Mucosa of descending colon (tissue), 3 donors: ENCODE results near the gene OSCP1. TPM values are rescaled to one million over a fixed set of nuclear protein-coding genes. Genes with fewer than 3 reads are reported as not detected.

ENCODE experiments used
- ATAC-seq: fragments of 200-7000 bp; cut with Tn5 transposase; one replicate; pipeline ENCODE4 v1.9.1; 2020; ENCODE audit warnings: mild to moderate bottlenecking, moderate library complexity
- DNase-seq, 3 donors: peaks; one replicate each; pipeline ENCODE4 v3.0.0-alpha.2; 2020
- H3K36me3 ChIP-seq: fragments of 200-600 bp; one replicate; pipeline ENCODE4 v1.8.0; 2021; ENCODE audit warnings: low read depth, mild to moderate bottlenecking
- H3K4me1 ChIP-seq: fragments of 200-600 bp; one replicate; pipeline ENCODE4 v1.8.0; 2021; ENCODE audit warnings: low read depth, mild to moderate bottlenecking
- H3K4me3 ChIP-seq: fragments of 200-600 bp; one replicate; pipeline ENCODE4 v1.8.0; 2021; ENCODE audit warnings: mild to moderate bottlenecking
- H3K9me3 ChIP-seq: fragments of 200-600 bp; one replicate; pipeline ENCODE4 v1.8.0; 2021; ENCODE audit warnings: mild to moderate bottlenecking
- CTCF ChIP-seq: fragments of 200-600 bp; IDR thresholded peaks from one replicate; pipeline ENCODE4 v1.8.0; 2022; ENCODE audit warnings: antibody characterized with exemption, mild to moderate bottlenecking
- intact Hi-C, 2 donors: fragments of 100-400 bp; cut with DNase I in 1 of 2; cut with micrococcal nuclease in 1 of 2; formaldehyde crosslinking; loops; one replicate each; pipeline versions ENCODE4 v1.11.0 to v1.11.1; 2022; cut with DNase I, micrococcal nuclease
- total RNA-seq, 3 donors: library from RNA; stranded (reverse); fragmentation: NEBNext Ultra II Directional in 2 of 3; extraction: Animal tissue kit (Norgen Biotek cat#: 25700) in 2 of 3; gene quantifications; one replicate each; pipeline versions ENCODE4 v1.2.1 to v1.2.4, GENCODE V29; 2021 to 2023
- donor health status: DM: no; HTN: no; CAD: no; lungs with moderate emphysema.
- donor health status: DM: no; HTN: no; CAD: no.
- donor health status: DM: no; HTN: yes; CAD: no.

OSCP1 gene
- total RNA-seq, 3 donors from 2014 or later, result 2.5 to 8.4 (median 3.7) TPM

GRCh38 chr1:36415661-36416326 lies 34.5 kb downstream of the OSCP1 start:
- Histone ChIP-seq H3K9me3 (no peaks in the 10 kb centered on the region), H3K4me3 (no peak overlapping the region), H3K4me1 (peaks cover 2% of the 10 kb centered on the region), H3K36me3 (no peaks in the 10 kb centered on the region)
- peak; percentile 76 for ATAC-seq
- intact Hi-C loops, result no loop called here
- no peak for DNase-seq
- TF ChIP-seq CTCF, result no peak

- Histone ChIP-seq H3K4me3 (no peak overlapping the region), H3K36me3 (no peaks in the 10 kb centered on the region), H3K9me3 (no peaks in the 10 kb centered on the region), H3K4me1 (peaks cover 2% of the 10 kb centered on the region)
- ATAC-seq, result no peak
- intact Hi-C loops, result no loop called here
- no peak for TF ChIP-seq CTCF
- no peak for DNase-seq
Measured at GRCh38 chr1:36414384-36414783, 35.9 kb downstream of the OSCP1 start.

GRCh38 chr1:36411674-36412648 lies 38.3 kb downstream of the OSCP1 start:
- peaks cover 2% of the 10 kb centered on the region for H3K4me1 ChIP-seq
- H3K9me3 ChIP-seq, result no peaks in the 10 kb centered on the region
- ATAC-seq, result peak; percentile 71
- intact Hi-C loops, result no loop called here
- no peak for DNase-seq
- H3K4me3 ChIP-seq, result no peak overlapping the region
- no peak for TF ChIP-seq CTCF
- no peaks in the 10 kb centered on the region for H3K36me3 ChIP-seq

- DNase-seq (no peak), ATAC-seq (no peak)
- H3K36me3 ChIP-seq, result no peaks in the 10 kb centered on the region
- no peak overlapping the region for H3K4me3 ChIP-seq
- no peaks in the 10 kb centered on the region for H3K4me1 ChIP-seq
- H3K9me3 ChIP-seq, result no peaks in the 10 kb centered on the region
- TF ChIP-seq CTCF, result no peak
- intact Hi-C loops, result no loop called here
Measured at GRCh38 chr1:36408479-36408878, 41.8 kb downstream of the OSCP1 start.

GRCh38 chr1:36406440-36406839 lies 43.8 kb downstream of the OSCP1 start:
- H3K4me3 ChIP-seq, result no peak overlapping the region
- ATAC-seq (no peak), DNase-seq (no peak)
- H3K4me1 ChIP-seq, result no peaks in the 10 kb centered on the region
- H3K36me3 ChIP-seq, result no peaks in the 10 kb centered on the region
- no peaks in the 10 kb centered on the region for H3K9me3 ChIP-seq
- TF ChIP-seq CTCF, result no peak
- intact Hi-C loops, result no loop called here
